CD4-positive, alpha-beta T cell treated with Interleukin-6 at 100 ng/mL for 8 hours (primary cell): ENCODE data around the gene BCL11A.

Experiments used
- DNase-seq: peaks from one replicate; pipeline ENCODE4 v3.0.0-alpha.2; 2020; ENCODE audit warnings: mixed read lengths, low spot score

The BCL11A gene

GRCh38 chr2:60406192-60406591, 147.3 kb downstream of the BCL11A start:
- DNase-seq: no peak

GRCh38 chr2:60405271-60405919, 148.1 kb downstream of the BCL11A start:
- no peak for DNase-seq
